EL (cell line): Measurements from ENCODE around the gene ASTN1.

Source experiments
- DNase-seq: peaks from one replicate; pipeline ENCODE4 v3.0.0-alpha.2; 2016

ASTN1 gene

GRCh38 chr1:176869577-176869976 lies 294.9 kb downstream of the ASTN1 start:
- DNase-seq = no peak

DNA sequence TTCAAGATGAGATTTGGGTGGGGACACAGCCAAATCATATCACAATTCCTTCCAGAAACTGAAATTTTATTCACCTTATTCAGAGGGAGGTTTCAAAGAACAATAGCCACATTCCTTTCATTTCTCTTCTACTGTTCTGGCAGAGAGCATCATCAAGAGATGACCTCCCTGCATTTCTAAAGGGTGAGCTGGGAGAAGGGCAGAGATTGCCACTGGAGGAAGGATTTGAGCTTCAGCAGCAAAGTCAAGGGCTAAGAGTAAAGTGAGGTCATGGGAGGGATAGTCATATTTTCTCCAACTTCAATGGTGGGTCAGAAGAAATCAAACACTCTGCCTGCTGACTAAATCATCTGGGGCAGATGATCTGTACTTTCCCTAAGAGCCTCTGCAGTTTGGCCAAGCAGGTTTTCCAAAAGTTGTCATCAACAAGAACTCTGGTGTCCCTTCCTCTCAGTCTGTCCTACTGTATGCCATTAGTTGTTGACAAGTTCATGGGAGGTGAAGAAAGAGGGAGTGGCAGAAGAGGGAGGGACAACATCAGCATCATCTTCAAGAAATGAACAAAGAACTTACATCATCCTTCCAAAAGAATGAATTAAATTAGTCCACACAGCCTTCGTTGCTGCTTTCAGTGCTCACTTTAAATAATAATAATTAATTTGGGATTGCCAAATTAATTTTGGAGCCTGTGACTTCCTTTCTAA lies 298.3 kb downstream of the ASTN1 start:
- peak; percentile 4 for DNase-seq

DNA sequence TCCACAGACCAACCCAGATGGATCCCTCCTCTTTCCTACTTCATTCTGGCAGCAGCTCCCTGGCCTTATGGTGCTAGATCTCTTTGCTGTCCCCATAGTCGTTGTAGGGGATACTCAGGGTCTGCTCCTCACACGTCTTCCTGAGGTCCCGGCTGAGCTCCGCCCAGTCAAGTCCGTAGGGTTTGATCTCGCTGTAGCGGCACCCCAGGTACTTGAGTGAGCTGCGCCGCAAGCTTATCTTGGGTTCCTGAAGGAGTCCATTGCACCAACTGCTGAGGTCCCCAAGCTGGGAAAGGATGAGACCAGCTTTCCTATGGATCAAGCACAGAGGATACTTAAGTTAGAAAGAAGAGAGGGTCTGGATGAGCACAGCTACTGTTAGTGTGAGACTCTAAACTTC lies 300.3 kb downstream of the ASTN1 start:
- no peak for DNase-seq

- DNase-seq = no peak
Measured at GRCh38 chr1:176863613-176864012, 300.9 kb downstream of the ASTN1 start.

- DNase-seq = no peak
Measured at GRCh38 chr1:176858433-176858916, 306.0 kb downstream of the ASTN1 start.

DNA sequence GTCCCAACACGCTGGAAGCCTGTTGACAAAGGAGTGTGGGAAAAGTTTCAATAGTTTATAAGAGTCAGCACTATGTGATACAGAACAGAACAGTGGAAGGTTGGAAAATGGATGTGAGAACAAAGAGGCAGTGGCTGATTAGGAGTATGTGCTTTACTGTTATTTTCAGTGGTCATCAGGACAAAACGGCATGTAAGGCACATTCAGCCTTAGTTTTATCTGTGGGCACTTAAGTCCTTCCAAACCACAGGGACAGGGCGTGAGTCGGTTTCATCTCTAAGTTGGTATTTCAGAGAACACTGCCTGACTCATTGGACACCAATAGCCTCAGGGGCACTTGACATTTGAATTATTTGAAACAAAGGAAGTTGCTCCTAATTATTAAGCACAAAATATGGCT lies 306.9 kb downstream of the ASTN1 start:
- DNase-seq = peak; percentile 13

DNA sequence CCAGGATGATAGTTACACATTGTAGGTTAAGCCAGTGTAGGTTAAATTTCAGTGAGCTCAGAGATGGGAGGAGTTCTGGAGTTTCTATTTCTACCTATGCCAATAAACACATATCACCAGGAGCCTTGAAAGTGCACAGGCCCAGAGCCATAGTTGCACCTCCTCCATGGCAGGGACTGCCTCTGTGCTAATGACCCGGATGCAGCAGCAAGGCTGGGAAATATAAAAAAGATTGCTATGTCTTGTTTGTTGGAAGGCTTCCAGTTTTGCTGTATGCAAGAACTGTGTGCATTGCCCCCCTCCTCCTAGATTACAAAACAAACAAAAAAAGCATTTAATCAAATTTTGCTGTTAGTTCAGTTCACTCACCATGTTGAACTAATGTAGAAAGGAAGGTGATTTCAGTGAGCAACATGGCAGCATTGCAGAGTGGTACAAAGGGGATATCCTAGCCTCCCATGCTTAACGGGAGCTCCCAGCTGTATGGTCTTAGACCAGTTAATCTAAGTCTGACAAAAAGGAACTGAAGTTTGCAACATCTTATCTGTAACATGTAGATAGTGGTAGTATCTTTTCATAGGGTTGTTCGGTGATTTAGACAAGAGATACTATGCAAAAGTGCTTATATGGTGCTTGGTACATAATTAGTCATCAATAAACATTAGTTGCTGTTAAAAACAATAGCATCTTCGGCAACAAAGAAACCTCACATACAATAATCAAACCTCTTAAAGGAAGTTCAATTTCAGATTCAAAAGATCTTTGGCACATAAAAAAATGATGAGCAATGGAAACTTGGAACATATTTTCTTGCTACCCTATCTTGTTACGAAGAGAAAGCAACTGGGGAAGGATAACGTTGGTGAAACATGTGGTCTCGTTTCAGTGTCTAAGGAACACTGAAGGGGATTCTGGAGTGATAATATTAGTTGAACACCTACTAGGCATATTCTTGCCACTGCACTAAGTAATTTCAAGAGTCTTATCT lies 309.5 kb downstream of the ASTN1 start:
- no peak for DNase-seq

- DNase-seq = no peak
Measured at GRCh38 chr1:176854121-176854520, 310.4 kb downstream of the ASTN1 start.

GRCh38 chr1:176853503-176853902 lies 311.0 kb downstream of the ASTN1 start:
- DNase-seq = no peak

DNA sequence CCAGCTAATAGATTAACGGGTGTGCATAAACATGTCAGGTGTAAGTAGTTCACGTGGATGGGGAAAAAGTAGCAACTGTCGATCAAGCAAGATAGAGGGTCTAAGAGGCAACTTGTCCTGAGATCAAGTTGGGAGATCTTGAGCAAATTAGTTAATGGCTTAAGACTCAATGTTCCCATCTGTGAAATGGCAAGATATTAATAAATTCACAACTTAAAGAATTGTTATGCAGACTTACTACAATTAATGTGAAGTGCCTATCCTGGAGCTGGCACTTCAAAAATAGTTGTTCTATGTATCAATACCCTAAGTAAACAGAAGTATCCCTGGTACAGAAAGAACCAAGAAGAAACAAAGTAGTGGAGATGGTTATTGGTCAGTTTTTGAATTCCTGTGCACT lies 312.4 kb downstream of the ASTN1 start:
- DNase-seq = no peak

GRCh38 chr1:176850871-176851270 lies 313.6 kb downstream of the ASTN1 start:
- DNase-seq = no peak

DNA sequence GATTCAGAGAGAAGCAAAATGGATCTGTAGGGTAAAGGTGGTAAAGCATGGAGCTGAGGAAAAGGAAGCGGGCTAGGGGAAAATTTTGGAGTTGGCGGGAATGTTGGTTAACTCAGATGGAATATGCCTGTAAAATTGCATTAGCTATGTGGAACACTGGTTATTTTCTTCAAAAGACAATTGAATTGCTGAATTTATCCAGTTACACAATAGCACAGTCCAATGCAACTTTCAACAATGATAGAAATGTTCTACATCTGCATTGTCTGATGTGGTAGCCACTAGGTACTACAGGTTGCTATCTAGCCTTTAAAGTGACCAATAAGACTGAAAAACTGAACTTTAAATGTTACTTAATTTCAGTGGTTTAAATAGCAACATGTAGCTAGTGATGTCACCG lies 315.2 kb downstream of the ASTN1 start:
- DNase-seq = no peak

DNA sequence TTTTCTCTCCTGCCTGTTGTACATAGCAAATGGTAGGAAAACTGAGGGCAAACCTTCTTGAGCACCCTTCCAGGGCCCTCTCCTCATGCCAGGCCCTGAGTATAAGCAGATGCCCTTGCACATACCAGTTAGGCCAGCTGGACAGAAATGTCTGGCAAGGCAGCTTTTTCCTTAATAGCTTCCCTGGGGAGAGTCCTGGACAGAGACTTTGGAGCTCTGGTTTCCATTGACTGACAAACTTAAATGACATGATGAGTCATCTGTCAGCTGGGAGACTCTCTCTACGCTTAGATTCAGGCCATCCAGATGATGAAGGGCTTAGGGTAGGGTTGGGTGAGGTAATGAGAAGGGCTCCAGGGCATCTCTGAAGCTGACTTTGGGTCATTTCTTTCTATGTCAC lies 317.5 kb downstream of the ASTN1 start:
- DNase-seq = no peak

GRCh38 chr1:176843352-176844297 lies 320.9 kb downstream of the ASTN1 start:
- peak; percentile 15 for DNase-seq

DNA sequence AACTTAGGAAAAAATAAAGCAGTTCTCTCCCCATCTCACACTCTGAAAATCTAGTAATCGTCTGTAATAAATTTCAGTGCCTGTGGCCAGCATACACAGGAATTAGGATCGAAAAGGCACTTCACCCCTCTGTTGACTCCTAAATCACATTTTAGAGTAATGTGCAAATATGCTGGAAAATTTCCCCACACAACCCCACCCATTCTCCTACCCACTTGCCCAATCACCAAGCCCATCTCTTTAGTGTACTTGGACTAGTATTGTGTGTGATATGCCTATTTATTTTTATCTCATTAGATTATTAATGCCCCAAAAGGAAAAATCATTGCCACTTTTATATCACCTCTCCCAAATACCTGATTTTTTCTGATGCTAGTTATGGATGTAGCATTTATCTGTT lies 323.3 kb downstream of the ASTN1 start:
- no peak for DNase-seq

GRCh38 chr1:176839216-176839615 lies 325.3 kb downstream of the ASTN1 start:
- DNase-seq = no peak

- DNase-seq = no peak
Measured at GRCh38 chr1:176838276-176838995, 326.1 kb downstream of the ASTN1 start.

DNA sequence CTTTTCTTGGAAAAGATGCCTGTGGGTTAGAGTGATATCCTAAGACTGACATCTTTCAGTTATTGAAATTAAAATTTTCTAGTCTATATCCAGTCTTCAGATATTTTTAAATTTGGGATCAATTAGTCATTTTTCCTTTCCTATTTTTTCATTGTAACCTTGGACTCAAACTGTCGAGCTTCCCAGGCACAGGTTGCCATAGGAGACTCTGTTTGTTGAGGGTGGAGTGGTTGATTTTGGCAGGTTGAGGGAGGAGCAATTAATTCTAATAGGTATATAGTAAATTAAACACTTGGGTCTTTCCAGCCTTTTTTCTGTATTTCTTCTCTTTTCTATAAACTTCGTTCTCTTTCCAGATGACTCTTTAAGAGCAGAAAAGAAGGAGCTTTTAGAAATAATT lies 326.8 kb downstream of the ASTN1 start:
- no peak for DNase-seq

- no peak for DNase-seq
Measured at GRCh38 chr1:176831150-176831549, 333.4 kb downstream of the ASTN1 start.

GRCh38 chr1:176829261-176829660 lies 335.3 kb downstream of the ASTN1 start:
- no peak for DNase-seq

GRCh38 chr1:176826265-176826664 lies 338.2 kb downstream of the ASTN1 start:
- DNase-seq = no peak

- DNase-seq = no peak
Measured at GRCh38 chr1:176820391-176821031, 344.0 kb downstream of the ASTN1 start.
